ENCODE results near the gene PPP3CA. TPM values are rescaled to one million over a fixed set of nuclear protein-coding genes. Genes with fewer than 3 reads are reported as not detected.

PPP3CA gene
- total RNA-seq, 1 experiment from 2014 or later, result 40.2 TPM

DNA sequence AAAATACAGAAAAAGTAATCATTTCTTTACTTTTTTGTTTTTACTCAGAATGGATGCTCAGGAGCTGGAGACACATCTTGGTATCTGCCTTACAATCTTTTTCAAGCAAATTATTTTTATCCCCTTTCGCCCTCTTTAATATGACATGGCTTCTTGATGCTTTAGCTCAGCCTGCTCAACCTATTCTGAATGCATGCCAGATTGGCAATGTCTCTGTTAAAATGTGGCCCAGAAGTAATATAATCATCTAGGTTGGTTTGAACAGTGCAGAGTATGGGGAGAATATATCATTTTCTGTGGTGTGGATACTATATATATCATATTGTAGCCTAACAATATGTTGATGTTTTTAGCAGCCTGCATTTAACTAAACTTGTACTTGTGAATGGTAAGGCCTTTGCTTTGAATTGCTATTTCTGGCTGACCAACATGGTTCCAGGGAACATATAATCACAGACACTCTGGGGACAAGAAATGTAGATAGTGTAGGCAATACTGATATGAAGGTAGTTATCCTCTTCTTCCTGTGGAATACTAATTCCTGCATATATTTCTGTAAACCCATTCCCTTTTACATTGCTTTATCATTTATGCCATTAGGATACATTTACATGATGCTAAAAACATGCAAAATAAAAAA lies 282.7 kb downstream of the PPP3CA start:
- Histone ChIP-seq H3K4me2 (no peak overlapping the region), H2AFZ (no peak overlapping the region), H3K36me3 (ENCODE audit: low read depth) (no peaks in the 10 kb centered on the region), H4K20me1 (ENCODE audit: insufficient read depth) (no peaks in the 10 kb centered on the region), H3K27me3 (ENCODE audit: insufficient read depth, low read depth) (no peaks in the 10 kb centered on the region), H3K27ac (no peak overlapping the region), H3F3A (ENCODE audit: insufficient read depth, low read depth) (no peaks in the 10 kb centered on the region), H3K9me3 (ENCODE audit: insufficient read depth, low read depth) (no peaks in the 10 kb centered on the region), H3K79me2 (ENCODE audit: low read depth) (no peaks in the 10 kb centered on the region), H3K4me1 (replicated peaks; ENCODE audit: insufficient read depth) (no peaks in the 10 kb centered on the region), H3K9me2 (ENCODE audit: insufficient read depth) (no peaks in the 10 kb centered on the region), H3K4me3 (no peak overlapping the region)
- no peak for DNase-seq
- TF ChIP-seq, protein P1, sequence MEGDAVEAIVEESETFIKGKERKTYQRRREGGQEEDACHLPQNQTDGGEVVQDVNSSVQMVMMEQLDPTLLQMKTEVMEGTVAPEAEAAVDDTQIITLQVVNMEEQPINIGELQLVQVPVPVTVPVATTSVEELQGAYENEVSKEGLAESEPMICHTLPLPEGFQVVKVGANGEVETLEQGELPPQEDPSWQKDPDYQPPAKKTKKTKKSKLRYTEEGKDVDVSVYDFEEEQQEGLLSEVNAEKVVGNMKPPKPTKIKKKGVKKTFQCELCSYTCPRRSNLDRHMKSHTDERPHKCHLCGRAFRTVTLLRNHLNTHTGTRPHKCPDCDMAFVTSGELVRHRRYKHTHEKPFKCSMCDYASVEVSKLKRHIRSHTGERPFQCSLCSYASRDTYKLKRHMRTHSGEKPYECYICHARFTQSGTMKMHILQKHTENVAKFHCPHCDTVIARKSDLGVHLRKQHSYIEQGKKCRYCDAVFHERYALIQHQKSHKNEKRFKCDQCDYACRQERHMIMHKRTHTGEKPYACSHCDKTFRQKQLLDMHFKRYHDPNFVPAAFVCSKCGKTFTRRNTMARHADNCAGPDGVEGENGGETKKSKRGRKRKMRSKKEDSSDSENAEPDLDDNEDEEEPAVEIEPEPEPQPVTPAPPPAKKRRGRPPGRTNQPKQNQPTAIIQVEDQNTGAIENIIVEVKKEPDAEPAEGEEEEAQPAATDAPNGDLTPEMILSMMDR (conservative IDR thresholded peaks at IDR 0.05), result no peak
- no peak for TF ChIP-seq EZH2 (IDR thresholded peaks at IDR 0.05; ENCODE audit: low read depth)
- intact Hi-C loops (cut with micrococcal nuclease; ENCODE audit: unreplicated experiment), result no loop called here
- BruUV-seq (replicated peaks), result no TSS peak
- POLR2A ChIA-PET (ENCODE audit: unreplicated experiment), result no interaction called here
- CTCF ChIA-PET, result no interaction called here

DNA sequence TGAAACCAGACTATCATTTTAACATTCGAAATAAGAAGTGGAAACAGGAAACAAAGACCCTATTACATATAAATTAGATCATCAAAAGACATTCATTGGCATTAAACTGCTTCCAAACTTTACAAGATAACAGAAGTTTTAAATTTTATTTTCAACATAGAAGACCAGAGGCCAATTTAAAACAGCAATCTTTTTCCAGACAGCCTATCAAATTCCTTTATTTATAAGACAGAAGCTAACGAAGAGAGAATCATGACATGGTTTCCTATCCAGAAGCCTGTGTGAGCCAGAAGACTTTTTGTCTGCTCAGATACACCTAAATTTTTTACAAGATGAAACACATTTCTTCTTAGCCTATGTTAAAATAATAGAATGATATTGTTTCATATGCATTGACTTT lies 291.9 kb downstream of the PPP3CA start:
- H3K4me3 ChIP-seq, result no peak overlapping the region
- H3F3A ChIP-seq (ENCODE audit: insufficient read depth, low read depth), result no peaks in the 10 kb centered on the region
- no peak overlapping the region for H3K4me2 ChIP-seq
- no peaks in the 10 kb centered on the region for H3K9me2 ChIP-seq (ENCODE audit: insufficient read depth)
- H2AFZ ChIP-seq, result no peak overlapping the region
- BruUV-seq (replicated peaks), result no TSS peak
- no peaks in the 10 kb centered on the region for H3K36me3 ChIP-seq (ENCODE audit: low read depth)
- intact Hi-C loops (cut with micrococcal nuclease; ENCODE audit: unreplicated experiment), result no loop called here
- no peaks in the 10 kb centered on the region for H3K4me1 ChIP-seq (replicated peaks; ENCODE audit: insufficient read depth)
- no peaks in the 10 kb centered on the region for H3K79me2 ChIP-seq (ENCODE audit: low read depth)
- H4K20me1 ChIP-seq (ENCODE audit: insufficient read depth), result no peaks in the 10 kb centered on the region
- ChIA-PET CTCF (no interaction called here), POLR2A (ENCODE audit: unreplicated experiment) (no interaction called here)
- no peak overlapping the region for H3K27ac ChIP-seq
- no peaks in the 10 kb centered on the region for H3K9me3 ChIP-seq (ENCODE audit: insufficient read depth, low read depth)
- TF ChIP-seq EZH2 (IDR thresholded peaks at IDR 0.05; ENCODE audit: low read depth), result no peak
- TF ChIP-seq, protein P1 (conservative IDR thresholded peaks at IDR 0.05), result no peak
- no peaks in the 10 kb centered on the region for H3K27me3 ChIP-seq (ENCODE audit: insufficient read depth, low read depth)
- no peak for DNase-seq

DNA sequence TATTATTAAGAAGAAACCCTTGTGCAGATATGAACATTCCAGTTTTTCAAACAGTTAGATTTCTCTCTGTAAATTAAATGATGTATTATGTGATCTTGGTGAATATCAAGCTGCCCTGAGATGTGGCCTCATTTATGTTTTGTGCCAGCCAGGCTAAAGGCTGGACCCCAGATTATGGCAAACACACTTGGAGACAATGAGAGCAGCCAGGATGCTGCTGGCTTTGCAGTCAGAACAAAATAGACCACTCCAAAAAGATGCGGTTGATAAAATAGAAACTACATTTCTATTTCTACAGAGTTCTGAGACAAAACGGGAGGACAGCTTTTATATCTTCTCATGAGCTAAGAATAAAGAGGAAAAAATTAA lies 296.5 kb downstream of the PPP3CA start:
- POLR2A ChIA-PET (ENCODE audit: unreplicated experiment), result no interaction called here

More for the DNA sequence above, 296.5 kb downstream of the PPP3CA start:
- no peak overlapping the region for H3K4me2 ChIP-seq
- no peaks in the 10 kb centered on the region for H3F3A ChIP-seq (ENCODE audit: insufficient read depth, low read depth)
- H3K36me3 ChIP-seq (ENCODE audit: low read depth), result no peaks in the 10 kb centered on the region
- intact Hi-C loops (cut with micrococcal nuclease; ENCODE audit: unreplicated experiment), result no loop called here
- no peak overlapping the region for H2AFZ ChIP-seq
- H3K27ac ChIP-seq, result no peak overlapping the region
- no peaks in the 10 kb centered on the region for H3K9me2 ChIP-seq (ENCODE audit: insufficient read depth)
- no peaks in the 10 kb centered on the region for H3K27me3 ChIP-seq (ENCODE audit: insufficient read depth, low read depth)
- no TSS peak for BruUV-seq (replicated peaks)
- CTCF ChIA-PET, result no interaction called here
- H3K9me3 ChIP-seq (ENCODE audit: insufficient read depth, low read depth), result no peaks in the 10 kb centered on the region
- H3K4me1 ChIP-seq (replicated peaks; ENCODE audit: insufficient read depth), result no peaks in the 10 kb centered on the region
- no peak overlapping the region for H3K4me3 ChIP-seq
- H4K20me1 ChIP-seq (ENCODE audit: insufficient read depth), result no peaks in the 10 kb centered on the region
- DNase-seq, result no peak
- no peaks in the 10 kb centered on the region for H3K79me2 ChIP-seq (ENCODE audit: low read depth)
- TF ChIP-seq, protein P1 (conservative IDR thresholded peaks at IDR 0.05), result no peak
- TF ChIP-seq EZH2 (IDR thresholded peaks at IDR 0.05; ENCODE audit: low read depth), result no peak
